ENCODE data around the gene SHOC2.
A peak's percentile ranks its signal among the peaks of the same experiment; 100 is the strongest.

SHOC2 gene

DNA sequence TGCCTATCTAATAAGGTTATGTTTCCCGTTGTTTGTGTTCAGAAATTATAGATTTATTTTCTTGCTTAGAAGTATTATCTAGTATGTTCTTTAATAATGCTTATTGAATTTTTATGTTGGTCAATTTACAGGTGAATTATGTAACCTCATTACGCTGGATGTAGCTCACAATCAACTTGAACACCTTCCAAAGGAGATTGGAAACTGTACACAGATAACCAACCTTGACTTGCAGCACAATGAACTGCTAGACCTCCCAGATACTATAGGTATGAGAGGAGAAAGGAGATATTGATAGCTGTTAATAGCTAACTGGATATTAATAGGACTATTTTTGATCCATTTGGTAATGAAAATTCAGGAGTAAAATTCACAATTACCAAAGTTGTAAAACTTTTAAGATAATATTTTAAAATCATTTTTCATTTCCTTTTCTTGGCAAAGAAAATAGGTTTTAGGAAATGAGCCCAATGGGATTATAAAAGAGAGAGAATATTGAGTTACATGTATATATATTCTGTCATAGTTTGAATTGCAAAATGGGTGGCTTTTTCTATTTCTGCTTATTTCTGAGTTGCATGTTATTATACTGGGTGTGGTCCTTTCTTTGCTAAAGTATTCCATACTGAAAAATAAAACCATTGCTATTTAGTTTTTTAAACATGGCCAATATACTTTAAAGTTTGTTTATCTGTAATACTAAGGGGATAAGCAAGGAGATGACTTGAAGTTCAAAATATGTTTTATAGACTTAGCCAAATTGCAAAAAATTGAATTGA lies 66.3 kb downstream of the SHOC2 start:
- DNase-seq = peak in 1 of 2 donors; percentile 69

DNA sequence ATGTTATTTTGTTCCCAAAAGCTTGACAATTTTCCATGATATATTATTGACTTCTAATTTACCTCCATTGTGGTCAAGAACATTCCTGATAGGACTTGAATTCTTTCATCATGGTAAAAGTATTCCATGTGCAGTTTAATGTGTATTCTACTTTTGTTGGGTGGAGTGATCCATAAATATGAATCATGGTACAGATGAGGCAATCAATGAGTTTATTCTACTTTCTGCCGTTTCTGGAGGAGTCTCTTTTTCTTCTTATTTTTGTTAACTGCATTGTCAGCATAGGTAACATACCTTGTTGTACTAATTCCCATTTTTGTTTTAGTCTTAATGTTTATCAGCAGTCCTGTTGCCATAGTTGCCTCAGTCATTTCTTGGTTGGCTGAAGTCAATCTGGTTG lies 69.6 kb downstream of the SHOC2 start:
- DNase-seq = no peak

DNA sequence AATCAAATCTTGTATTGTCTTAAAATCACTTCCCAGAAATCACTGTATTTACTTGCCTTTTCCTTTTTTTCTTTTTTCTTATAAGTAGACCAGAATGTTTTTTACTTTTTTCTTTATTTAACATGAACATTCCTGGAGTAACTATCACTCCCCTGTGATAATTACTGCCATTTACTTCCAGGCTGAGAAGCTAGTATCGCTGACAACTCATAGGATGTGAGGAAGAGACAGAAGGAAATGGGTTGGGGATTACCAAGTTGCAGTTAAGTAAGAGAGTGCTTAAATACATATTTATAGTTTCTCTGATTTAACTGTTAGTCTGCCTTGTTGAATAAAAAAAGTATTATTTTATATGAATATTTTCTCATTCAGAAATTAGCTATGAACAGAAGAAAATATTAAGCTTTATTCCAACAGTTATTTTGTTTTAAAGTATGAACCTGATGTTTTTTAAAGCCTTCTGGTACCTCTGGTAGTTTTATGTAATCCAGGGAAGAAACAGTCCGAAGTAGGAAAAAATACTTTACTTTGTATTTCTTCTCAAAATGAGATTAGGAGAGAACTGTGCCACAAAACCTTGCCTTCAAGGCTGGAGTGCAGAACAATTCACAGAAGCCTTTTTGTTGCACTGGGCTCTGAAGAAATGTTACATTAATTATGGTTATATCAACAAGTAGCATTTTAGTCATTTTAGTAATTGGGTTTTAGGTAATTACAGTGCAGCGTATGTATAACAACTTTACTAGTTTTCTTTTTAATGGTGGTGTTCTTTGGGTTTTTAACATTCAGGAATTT lies 72.8 kb downstream of the SHOC2 start:
- DNase-seq = no peak

DNA sequence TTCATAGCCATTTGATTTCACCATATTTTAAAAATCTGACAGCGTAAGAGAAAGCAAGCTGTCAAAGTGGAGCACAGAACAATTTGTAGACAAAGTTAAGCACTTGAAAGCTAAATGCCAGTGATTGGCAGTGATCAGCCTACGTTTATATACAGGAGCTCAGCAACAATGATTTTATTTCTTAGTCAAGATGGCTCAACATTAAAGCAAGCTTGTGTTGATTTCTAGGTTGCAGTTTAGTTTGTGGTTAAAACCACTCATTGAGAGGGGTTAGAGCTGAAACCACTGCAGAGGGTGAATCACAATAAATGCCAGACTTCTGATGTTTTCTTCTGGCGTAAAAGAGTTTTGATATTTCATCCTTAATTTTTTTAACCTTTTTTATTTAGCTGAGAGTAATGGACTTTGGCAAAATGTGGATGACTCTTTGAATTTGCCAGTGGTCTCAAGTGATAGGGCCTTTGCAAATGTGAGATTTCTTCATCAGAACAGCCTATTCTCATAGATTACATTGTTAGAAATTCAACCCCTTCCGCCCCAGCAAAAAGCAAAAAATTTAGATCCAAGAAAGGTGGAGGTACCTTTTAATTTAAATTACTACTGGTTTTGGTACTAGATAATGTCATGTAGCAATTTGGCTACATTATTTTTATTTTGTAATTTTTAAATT lies 73.8 kb downstream of the SHOC2 start:
- no peak for DNase-seq

DNA sequence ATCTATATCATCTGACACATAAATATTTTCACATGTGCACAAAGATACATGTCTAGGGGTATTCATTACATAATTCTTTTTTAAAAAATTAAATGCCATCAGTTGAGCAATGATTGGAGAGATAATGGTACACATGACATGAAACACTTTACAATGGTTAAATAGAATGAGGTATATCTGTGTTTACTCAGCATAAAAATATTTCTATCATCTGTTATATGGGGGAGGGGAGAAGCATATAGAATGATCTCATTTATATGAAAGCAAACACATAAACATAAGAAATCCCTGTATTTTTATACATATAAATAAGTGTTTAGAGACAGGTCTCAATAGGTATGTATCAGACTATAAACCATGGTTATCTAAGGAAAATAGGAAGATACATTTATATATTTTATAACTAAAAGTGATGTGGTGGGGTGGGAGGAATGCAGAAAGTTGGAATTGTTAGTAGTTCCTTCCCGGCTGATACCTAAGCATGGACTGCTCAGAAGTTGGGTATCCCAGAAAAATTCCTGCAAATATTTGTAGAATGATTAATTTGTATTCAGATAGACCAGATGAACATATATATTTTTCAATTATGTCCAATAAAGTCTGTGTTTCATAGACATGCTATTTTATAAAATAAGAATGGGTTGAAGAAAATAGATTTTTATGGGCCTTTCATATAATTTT lies 75.1 kb downstream of the SHOC2 start:
- DNase-seq = no peak

DNA sequence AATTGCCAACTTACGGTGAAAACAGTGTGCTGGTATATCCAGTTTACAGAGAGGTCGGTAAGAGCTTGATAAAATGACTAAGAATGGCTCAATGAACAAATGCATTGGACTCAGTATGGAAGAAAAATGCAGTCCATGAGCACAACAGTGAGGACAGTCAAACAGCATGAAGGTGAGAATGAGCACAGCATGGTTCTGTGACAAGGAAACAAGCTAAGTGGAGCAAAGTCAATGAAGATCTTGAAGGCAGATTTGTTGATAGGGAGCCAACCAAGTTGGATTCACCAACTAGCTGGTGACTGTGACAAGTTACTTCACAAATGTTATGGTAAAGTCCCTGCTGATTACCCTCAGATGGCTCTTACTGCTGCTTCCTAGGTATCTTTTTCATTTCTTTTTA lies 75.9 kb downstream of the SHOC2 start:
- DNase-seq = no peak

DNA sequence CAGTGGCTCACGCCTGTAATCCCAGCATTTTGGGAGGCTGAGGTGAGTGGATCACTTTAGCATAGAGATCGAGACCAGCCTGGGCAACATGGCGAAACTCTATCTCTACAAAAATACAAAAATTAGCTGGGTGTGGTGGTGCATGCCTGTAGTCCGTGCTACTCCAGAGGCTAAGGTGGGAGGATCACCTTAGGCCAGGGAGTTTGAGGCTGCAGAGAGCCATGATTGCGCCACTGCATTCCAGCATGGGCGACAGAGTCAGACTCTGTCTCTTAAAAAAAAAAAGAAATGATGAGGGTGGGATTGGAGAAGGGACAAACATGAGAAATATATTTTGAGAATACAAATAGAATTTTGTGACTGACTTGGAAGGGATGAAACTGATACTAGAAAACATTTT lies 76.9 kb downstream of the SHOC2 start:
- no peak for DNase-seq

DNA sequence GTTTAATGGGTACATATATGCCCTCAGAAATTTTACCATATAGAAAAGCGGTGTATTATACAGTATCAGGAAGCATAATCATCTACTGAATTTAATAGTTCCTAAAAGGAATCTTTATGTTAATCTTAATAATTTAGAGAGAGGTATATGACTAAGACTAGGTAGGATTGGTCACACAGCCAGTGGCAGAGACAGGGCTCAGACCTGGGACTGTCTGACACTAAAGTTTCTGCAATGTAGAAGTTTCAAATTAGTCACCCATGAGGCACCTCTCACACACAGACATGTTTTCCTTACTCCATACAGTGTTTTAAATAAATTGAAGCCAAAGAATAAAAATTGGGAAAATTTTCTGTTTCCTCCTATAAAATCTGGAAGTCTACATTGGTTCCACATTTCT lies 84.6 kb downstream of the SHOC2 start:
- DNase-seq = no peak

DNA sequence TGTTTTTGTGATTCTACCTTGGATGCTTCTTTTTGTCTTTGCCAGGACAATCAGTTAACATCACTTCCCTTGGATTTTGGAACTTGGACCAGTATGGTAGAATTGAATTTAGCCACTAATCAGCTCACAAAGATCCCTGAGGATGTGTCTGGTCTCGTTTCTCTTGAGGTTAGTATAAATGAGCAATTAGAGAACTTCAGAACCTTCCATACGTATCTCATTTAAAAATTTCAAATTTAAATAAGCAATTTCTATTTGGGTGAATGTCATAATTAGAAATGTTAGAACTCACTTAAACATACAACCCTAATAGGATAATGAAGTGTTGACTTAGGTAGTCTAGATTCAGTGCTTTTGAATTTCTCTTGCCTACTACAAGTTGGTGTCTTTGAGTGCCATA lies 88.1 kb downstream of the SHOC2 start:
- no peak for DNase-seq

DNA sequence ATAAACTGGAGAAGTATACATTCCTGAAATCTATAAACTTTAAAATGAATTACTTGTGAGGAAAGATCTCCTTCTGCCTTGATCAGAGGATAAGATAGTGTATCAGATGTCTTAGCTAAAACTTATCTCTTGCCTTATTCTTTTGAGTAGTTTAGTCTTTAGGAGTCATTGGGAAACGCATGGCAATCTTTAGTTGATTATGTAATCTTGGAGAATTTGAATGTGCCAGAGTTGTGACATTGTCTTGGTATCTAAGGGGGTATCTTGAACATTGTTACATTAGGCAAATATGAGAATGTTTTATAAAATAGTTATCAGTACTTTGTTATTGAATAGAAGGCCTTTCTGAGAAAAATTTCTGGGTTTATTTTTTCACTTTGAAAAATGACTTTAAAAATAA lies 95.8 kb downstream of the SHOC2 start:
- peak in 1 of 2 donors; percentile 30 for DNase-seq

DNA sequence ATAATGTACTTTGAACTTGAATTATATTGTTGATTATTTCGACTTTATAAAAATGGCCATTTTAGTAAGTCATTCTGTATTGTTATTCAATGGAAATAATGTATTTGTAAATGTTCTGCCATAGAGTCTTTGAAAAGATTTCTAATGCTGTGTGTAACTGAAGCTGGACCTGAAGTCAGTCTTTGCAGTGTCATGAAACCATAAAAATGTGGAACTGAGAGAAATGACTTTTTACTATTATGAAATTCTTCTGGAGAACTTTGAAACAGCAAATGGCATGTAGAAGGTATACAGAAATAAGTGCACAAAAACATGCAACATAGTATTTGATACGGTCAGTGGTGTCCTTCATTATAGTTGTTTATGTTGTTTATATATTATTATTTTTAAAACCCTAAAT lies 97.7 kb downstream of the SHOC2 start:
- peak; percentile 45 to 83 for DNase-seq

DNA sequence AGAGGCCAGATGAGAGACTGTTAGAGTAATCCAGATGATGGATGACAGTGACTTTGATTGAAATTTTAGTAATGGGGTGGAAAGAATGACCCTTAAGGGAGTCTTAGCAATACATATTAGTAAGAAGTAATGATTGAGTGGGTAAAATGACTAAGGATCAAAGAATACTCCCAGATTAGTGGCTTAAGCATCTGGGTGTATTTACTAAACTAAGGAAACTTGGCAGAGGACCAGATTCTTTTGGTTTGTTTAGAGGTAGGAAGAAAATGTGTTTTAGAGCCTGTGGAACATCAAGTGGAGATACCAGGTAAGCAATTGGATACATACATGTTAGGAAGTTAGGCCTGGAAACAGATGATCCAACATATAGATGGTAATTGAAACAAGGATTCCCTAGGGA lies 98.6 kb downstream of the SHOC2 start:
- no peak for DNase-seq

DNA sequence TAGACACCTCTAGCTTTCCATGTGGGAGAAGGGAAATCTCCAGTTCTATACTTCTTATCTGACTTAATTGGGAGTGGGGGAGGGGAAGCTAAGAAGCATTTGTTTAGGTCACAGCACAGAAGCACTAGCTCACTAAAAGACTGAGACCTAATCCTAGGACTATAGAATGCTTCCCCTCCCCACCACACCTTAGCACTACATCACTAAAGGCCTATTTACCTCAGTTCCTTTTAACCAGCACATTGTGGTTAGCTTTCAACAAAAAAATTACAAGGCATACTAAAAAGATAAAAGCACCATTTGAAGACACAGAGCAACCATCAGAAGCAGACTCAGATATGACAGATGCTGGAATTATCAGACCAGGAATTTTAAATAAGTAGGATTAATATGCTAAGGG lies 103.7 kb downstream of the SHOC2 start:
- DNase-seq = no peak

DNA sequence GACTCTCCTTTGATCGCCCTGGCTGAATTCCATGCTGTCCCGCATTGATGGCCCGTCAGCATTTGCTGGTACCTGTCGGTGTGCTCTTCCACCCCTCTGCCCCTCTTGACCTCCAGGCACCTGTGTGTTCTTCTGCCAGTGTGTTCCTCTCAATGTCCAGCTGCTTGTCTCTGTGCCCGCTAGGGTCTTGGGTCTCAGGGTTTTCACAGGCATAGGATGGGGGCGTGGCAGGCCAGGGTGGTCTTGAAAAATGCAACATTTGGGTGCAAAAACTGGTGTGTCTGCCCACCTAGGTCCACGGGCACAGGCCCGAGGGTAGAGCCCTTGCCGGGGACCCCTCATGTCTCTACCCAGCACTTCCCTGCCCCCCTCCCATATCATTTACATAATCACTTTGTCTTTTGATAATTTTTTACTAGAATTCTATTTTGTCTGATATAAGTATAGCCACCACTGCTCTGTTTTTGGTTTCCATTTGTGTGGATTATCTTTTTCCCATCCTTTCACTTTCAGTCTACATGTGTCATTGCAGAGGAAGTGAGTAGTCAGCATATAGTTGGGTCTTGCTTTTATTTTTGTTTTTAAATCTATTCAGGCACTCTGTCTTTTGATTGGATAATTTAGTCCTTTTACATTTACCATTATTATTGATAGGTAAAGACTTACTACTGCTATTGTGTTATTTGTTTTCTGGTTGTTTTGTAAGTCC lies 110.8 kb downstream of the SHOC2 start:
- DNase-seq = no peak

DNA sequence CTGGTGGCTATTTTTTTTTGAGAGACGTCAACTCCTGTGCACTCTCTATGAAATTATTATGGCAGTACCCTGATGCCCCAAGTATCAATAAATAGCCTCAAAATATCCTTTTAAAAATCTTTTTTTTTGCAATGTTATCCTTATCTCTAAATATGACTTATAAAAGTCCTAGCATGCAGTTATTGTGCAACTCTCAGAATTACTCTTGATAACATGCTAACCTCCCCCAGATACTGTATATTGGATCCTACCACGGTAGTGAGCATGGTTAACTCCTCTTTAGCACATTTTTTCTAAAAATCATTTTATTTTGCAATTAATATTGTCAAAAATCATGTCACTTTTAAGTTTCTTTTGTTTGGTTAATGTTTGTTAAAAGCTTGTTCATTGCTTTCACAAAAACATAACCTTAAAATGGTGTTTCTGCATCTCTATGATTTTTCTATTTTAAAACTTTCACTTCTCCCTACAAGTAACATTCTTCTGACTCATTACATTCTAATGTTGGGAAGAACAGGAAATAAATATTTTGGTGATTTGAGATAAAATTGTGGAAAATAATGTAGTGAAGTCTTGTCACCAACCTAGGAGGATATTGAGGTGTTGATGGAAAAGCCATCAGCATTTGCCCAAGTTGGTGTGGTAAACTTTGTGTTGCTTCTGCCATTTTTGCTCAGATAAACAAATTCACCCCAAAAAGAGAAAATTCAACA lies 115.3 kb downstream of the SHOC2 start:
- no peak for DNase-seq

DNA sequence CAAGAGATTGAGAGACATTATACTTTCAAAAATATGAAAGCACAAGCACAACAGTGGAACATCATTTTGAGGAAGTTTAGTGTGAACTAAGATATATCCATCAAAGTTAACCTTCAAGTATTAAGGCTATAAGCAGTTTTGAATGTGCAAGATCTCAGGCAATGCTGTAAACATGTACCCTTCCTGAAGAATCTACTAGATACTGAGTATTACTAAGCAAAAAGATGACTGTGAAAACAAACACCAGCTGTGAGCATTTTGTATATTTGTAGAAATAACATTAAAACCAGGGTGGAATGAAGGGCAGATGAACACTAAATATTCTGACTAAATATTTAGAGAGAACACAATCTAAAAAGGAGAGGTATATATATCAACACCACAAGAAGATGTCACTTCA lies 116.1 kb downstream of the SHOC2 start:
- no peak for DNase-seq

DNA sequence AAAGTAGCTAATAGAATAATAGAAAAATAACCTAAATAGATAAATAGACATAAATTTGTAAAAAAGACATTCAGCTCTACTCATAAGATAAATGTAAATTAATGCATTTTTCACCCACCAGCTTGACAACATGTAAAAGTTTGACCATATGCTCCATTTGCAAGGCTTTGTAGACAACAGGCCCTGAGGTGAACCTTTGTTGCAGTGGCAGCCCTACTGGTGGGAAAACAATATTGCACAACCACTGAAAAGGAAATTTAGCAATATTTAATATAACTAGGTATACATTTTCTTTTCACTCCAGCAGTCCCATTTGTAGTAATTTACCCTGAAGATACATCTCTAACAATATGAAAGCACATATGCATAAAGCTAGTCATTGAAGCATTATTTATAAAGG lies 118.5 kb downstream of the SHOC2 start:
- DNase-seq = no peak

DNA sequence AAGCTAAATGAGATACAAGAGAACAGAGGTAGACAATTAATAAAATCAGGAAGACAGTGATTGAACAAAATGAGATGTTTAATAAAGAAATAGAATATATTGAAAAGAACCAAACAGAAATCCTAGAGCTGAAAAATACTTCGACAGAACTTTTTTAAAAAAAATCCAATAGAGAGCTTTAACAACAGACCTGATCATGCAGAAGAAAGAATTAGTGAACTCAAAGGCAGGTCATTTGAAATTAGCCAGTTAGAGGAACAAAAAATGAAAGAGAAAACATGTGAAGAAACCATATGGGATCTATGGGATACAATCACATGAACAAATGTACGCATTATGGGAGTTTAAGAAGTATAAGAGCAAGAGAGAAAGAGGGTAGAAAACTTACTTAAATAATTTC lies 120.1 kb downstream of the SHOC2 start:
- no peak for DNase-seq

DNA sequence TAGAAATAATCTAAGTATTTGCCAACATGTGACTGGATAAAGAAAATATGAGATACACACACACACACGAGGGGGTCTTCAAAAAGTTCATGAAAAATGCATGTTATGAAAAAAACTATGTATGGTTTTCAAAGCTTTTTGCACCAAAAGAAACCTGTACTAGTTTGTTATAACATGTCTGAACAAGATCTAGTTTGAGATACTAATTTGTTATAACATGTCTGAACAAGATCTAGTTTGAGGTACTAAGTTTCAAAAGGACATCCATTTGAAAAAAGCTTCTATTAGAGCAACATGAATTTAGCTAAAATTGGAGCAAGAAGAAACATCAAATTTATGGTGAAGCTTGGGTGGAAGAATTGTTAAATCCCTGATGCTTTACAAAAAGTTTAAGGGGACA lies 137.6 kb downstream of the SHOC2 start:
- DNase-seq = no peak

All from inflammatory macrophage (primary cell).